CD4-positive, alpha-beta T cell (primary cell): Measurements from ENCODE around the gene PLEKHN1. TPM values are rescaled to one million over a fixed set of nuclear protein-coding genes. Genes with fewer than 3 reads are reported as not detected.

Experiments used
- ATAC-seq: fragments of 200-7000 bp; cut with Tn5 transposase; one replicate; pipeline ENCODE4 v1.10.0; 2022; ENCODE audit warnings: mild to moderate bottlenecking; ENCODE audit not compliant: poor library complexity
- CTCF ChIA-PET: fragments of 350-600 bp; sonication (Branson Sonifier 250); formaldehyde crosslinking; loops from one replicate; lab custom pipeline; 2021; ENCODE audit warnings: antibody characterized with exemption, inconsistent platforms; lab: Charles Lee
- POLR2A ChIA-PET: fragments of 350-600 bp; sonication (Branson Sonifier 250); formaldehyde crosslinking; loops from one replicate; lab custom pipeline; 2021; ENCODE audit warnings: antibody characterized with exemption, inconsistent platforms; lab: Charles Lee
- DNase-seq, 14 experiments: peaks; one replicate each; pipeline ENCODE4 v3.0.0-alpha.2; 2013 to 2020; ENCODE audit warnings: mixed read lengths in 2 of 14
- H3K27ac ChIP-seq, 2 donors: one replicate each; pipeline versions ENCODE4 v1.5.1 to v1.7.0; 2013; ENCODE audit warnings: low read length in 2 of 2, low read depth in 1 of 2, mild to moderate bottlenecking in 1 of 2
- H3K27me3 ChIP-seq, 2 experiments: 1 replicate in 1 of 2; 2 replicates in 1 of 2; pipeline versions ENCODE4 v1.6.1 to v1.7.0; 2013; ENCODE audit warnings: low read length in 2 of 2, control low read depth in 1 of 2, mild to moderate bottlenecking in 1 of 2, moderate library complexity in 1 of 2; ENCODE audit not compliant: insufficient read depth in 2 of 2, control insufficient read depth in 1 of 2
- H3K36me3 ChIP-seq: one replicate; pipeline ENCODE4 v1.6.1; 2013; ENCODE audit warnings: low read length, control low read depth; ENCODE audit not compliant: insufficient read depth
- H3K4me1 ChIP-seq: one replicate; pipeline ENCODE4 v1.6.1; 2013; ENCODE audit warnings: low read length, control low read depth; ENCODE audit not compliant: insufficient read depth
- H3K4me3 ChIP-seq: one replicate; pipeline ENCODE4 v1.5.1; 2013; ENCODE audit warnings: mild to moderate bottlenecking, low read length, moderate library complexity
- H3K9me3 ChIP-seq, 2 experiments: 1 replicate in 1 of 2; 2 replicates in 1 of 2; pipeline versions ENCODE4 v1.6.1 to v1.7.0; 2013; ENCODE audit warnings: low read length in 2 of 2, mild to moderate bottlenecking in 2 of 2, control low read depth in 1 of 2, moderate library complexity in 1 of 2; ENCODE audit not compliant: control insufficient read depth in 1 of 2, insufficient read depth in 1 of 2
- H3K27ac Mint-ChIP-seq: one replicate; pipeline ENCODE4 v1.8.0; 2020; ENCODE audit warnings: mixed read lengths
- H3K27me3 Mint-ChIP-seq: one replicate; pipeline ENCODE4 v1.8.0; 2021; ENCODE audit warnings: mixed read lengths
- H3K36me3 Mint-ChIP-seq: one replicate; pipeline ENCODE4 v1.8.0; 2021; ENCODE audit warnings: low read depth, mixed read lengths
- H3K4me1 Mint-ChIP-seq: one replicate; pipeline ENCODE4 v1.8.0; 2021; ENCODE audit warnings: low read depth, mixed read lengths
- H3K4me3 Mint-ChIP-seq: one replicate; pipeline ENCODE4 v1.8.0; 2020; ENCODE audit warnings: mild to moderate bottlenecking, mixed read lengths
- H3K9me3 Mint-ChIP-seq: one replicate; pipeline ENCODE4 v1.8.0; 2020; ENCODE audit warnings: mixed read lengths
- CTCF ChIP-seq: fragments of 200-600 bp; IDR thresholded peaks from one replicate; pipeline ENCODE4 v1.8.0; 2022; ENCODE audit warnings: antibody characterized with exemption, mild to moderate bottlenecking
- intact Hi-C, 2 experiments: fragments of 100-400 bp; cut with DNase I in 1 of 2; cut with micrococcal nuclease in 1 of 2; formaldehyde crosslinking; loops; one replicate each; pipeline versions ENCODE4 v1.15.1 to v1.9.0; 2023 to 2025; cut with DNase I, micrococcal nuclease
- total RNA-seq, 174 experiments: library from RNA in 2 of 174; stranded (reverse) in 2 of 174; gene quantifications; one replicate each; pipeline ENCODE4 v1.2.3 and lab custom pipeline; 2021 to 2026

Gene PLEKHN1
- total RNA-seq, 2 experiments from 2014 or later, result 0.69 to 0.95 TPM

DNA sequence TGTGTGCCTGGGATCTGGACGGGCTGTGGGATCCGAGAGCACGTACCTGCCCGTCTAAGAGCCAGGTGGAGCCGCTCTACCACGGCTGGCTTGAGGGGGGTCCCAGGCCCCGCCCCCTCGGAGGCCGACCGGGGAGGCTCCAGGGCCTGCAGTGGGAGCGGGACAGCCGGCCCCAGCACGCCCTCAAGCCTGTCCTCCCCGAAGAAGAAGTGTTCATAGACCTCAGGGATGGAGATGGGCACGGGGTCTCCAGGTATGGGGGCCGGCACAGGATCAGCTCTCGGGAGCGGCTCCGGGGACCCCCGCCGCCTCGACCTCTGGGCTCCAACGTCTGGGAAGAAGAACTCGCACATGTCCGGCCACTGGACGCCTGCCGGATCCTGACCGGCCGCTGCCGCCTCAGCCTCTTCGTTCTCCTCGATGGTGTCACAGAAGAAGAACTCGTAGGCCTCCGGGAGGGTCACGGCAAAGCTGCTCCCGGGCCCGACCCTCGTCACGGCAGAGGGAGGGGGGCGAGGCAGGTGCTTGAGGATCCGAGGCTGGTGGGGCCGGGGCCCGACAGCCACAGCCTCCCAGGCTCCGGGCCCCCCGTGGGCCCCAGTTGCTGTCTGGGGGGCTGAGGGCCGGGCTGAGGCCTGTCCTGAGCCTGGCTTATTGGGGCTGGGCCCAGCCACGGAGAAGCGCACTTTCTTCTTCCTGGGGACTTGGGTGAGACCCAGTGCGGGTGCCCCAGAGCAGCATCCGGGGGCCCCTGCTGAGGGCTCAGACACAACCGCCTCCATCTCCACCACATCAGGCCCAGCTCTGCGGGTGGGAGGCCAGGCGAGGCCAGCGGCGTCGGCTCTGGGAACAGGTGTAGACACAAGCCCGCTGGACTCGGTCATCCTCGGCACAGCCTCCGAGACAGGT is 12.8 kb downstream of the PLEKHN1 start:
- Histone ChIP-seq H3K27me3 (peaks cover 7 to 12% of the 10 kb centered on the region in 2 experiments), H3K36me3 (no peaks in the 10 kb centered on the region), H3K27ac (no peak overlapping the region), H3K9me3 (peaks cover 0 to 7% of the 10 kb centered on the region in 2 experiments), H3K4me1 (peaks cover 11% of the 10 kb centered on the region), H3K4me3 (no peak overlapping the region)
- no peak overlapping the region for H3K4me3 Mint-ChIP-seq
- CTCF ChIA-PET, result no interaction called here
- no peaks in the 10 kb centered on the region for H3K9me3 Mint-ChIP-seq
- intact Hi-C loops, result no loop called here
- peaks cover 16% of the 10 kb centered on the region for H3K27me3 Mint-ChIP-seq
- H3K36me3 Mint-ChIP-seq, result no peaks in the 10 kb centered on the region
- ATAC-seq, result no peak
- POLR2A ChIA-PET, result no interaction called here
- TF ChIP-seq CTCF, result no peak
- no peak overlapping the region for H3K27ac Mint-ChIP-seq
- DNase-seq, result peak in 1 of 14 experiments; percentile 39
- peaks cover 7% of the 10 kb centered on the region for H3K4me1 Mint-ChIP-seq

GRCh38 chr1:979744-980072 is 13.4 kb downstream of the PLEKHN1 start:
- Mint-ChIP-seq H3K4me1 (peaks cover 7% of the 10 kb centered on the region), H3K4me3 (no peak overlapping the region), H3K36me3 (no peaks in the 10 kb centered on the region), H3K27ac (no peak overlapping the region), H3K9me3 (no peaks in the 10 kb centered on the region), H3K27me3 (peaks cover 16% of the 10 kb centered on the region)
- Histone ChIP-seq H3K36me3 (no peaks in the 10 kb centered on the region), H3K27me3 (peaks cover 7 to 12% of the 10 kb centered on the region in 2 experiments), H3K4me1 (peaks cover 14% of the 10 kb centered on the region), H3K4me3 (no peak overlapping the region), H3K9me3 (peaks cover 0 to 7% of the 10 kb centered on the region in 2 experiments), H3K27ac (no peak overlapping the region)
- DNase-seq, result peak in 1 of 14 experiments; percentile 27
- ChIA-PET POLR2A (no interaction called here), CTCF (no interaction called here)
- no peak for TF ChIP-seq CTCF
- intact Hi-C loops, result loop anchor here in 1 of 2 experiments (5.0 kb wide), 1 partner anchor 313 kb away; no protein-coding TSS in a partner anchor
- ATAC-seq, result no peak

GRCh38 chr1:980137-980571 is 13.9 kb downstream of the PLEKHN1 start:
- H3K9me3 Mint-ChIP-seq, result no peaks in the 10 kb centered on the region
- POLR2A ChIA-PET, result interaction anchor here (1.0 kb wide), 1 partner anchor 22 kb away, joined by 3 read pairs; no protein-coding TSS in a partner anchor
- DNase-seq (peak in 1 of 14 experiments; percentile 18), ATAC-seq (no peak)
- H3K4me1 ChIP-seq, result peaks cover 14% of the 10 kb centered on the region
- intact Hi-C loops, result loop anchor here in 1 of 2 experiments (5.0 kb wide), 1 partner anchor 312 kb away; no protein-coding TSS in a partner anchor
- no peak overlapping the region for H3K27ac ChIP-seq
- no peak for TF ChIP-seq CTCF
- CTCF ChIA-PET, result no interaction called here
- H3K27ac Mint-ChIP-seq, result no peak overlapping the region
- H3K36me3 ChIP-seq, result no peaks in the 10 kb centered on the region
- H3K4me1 Mint-ChIP-seq, result peaks cover 7% of the 10 kb centered on the region
- peaks cover 0 to 7% of the 10 kb centered on the region in 2 experiments for H3K9me3 ChIP-seq
- H3K4me3 Mint-ChIP-seq, result no peak overlapping the region
- H3K27me3 Mint-ChIP-seq, result peaks cover 19% of the 10 kb centered on the region
- H3K36me3 Mint-ChIP-seq, result no peaks in the 10 kb centered on the region
- no peak overlapping the region for H3K4me3 ChIP-seq
- H3K27me3 ChIP-seq, result peaks cover 6 to 15% of the 10 kb centered on the region in 2 experiments
